ENCODE data around the gene ABR. TPM values are rescaled to one million over a fixed set of nuclear protein-coding genes. Genes with fewer than 3 reads are reported as not detected.

The ABR gene
- polyA plus RNA-seq, 3 donors, result 19.8 to 160 (median 26.0) TPM

GRCh38 chr17:1224330-1224729 is 44.5 kb upstream of the ABR start:
- Histone ChIP-seq H3K79me2 (ENCODE audit: insufficient read depth, low read length) (peaks cover 100% of the 10 kb centered on the region), H3K9me3 (replicated peaks in 1 of 2; ENCODE audit: control insufficient read depth in 1 of 2, insufficient read depth in 1 of 2, low read length in 2 of 2) (no peaks in the 10 kb centered on the region), H3K9ac (ENCODE audit: insufficient read depth, low read length, poor library complexity, severe bottlenecking) (no peak overlapping the region), H2AFZ (ENCODE audit: insufficient read depth, low read depth, low read length, poor library complexity, severe bottlenecking) (no peak overlapping the region), H4K20me1 (ENCODE audit: insufficient read depth, low read length) (peaks cover 91% of the 10 kb centered on the region), H3K27ac (ENCODE audit: low read depth in 1 of 2, low read length in 2 of 2) (no peak overlapping the region), H3K36me3 (replicated peaks in 1 of 2; ENCODE audit: control insufficient read depth in 1 of 2, insufficient read depth in 2 of 2, low read length in 2 of 2) (peaks cover 5 to 26% of the 10 kb centered on the region in 2 donors), H3K4me2 (replicated peaks; ENCODE audit: extremely low read depth, low read length, poor library complexity, severe bottlenecking) (no peak overlapping the region), H3K4me3 (replicated peaks in 1 of 3; ENCODE audit: low read depth in 2 of 3, low read length in 3 of 3) (no peak overlapping the region), H3K27me3 (ENCODE audit: control insufficient read depth in 2 of 2, insufficient read depth in 2 of 2, low read length in 2 of 2) (no peaks in the 10 kb centered on the region), H3K4me1 (ENCODE audit: control insufficient read depth in 1 of 2, insufficient read depth in 2 of 2, low read length in 2 of 2) (peaks cover 21 to 26% of the 10 kb centered on the region in 2 donors)
- TF ChIP-seq CTCF (IDR thresholded peaks at IDR 0.05), result no peak
- Mint-ChIP-seq H3K4me3 (no peak overlapping the region), H3K9me3 (peaks cover 0 to 4% (median 0%) of the 10 kb centered on the region in 7 donors), H3K36me3 (peaks cover 39 to 69% of the 10 kb centered on the region in 2 donors), H3K4me1 (peaks cover 44% of the 10 kb centered on the region), H3K27ac (peak overlapping the region in 4 of 7 donors; percentile 2 to 67 (median 24)), H3K27me3 (ENCODE audit: low read depth in 3 of 3) (peaks cover 0 to 4% (median 0%) of the 10 kb centered on the region in 3 donors)
- WGBS (ENCODE audit: insufficient coverage), result 89% methylated on average over 6 of the region's 7 CpGs
- DNase-seq, result no peak
- intact Hi-C loops (cut with micrococcal nuclease), result no loop called here

GRCh38 chr17:1223662-1224061 is 43.9 kb upstream of the ABR start:
- no peak overlapping the region for H3K27ac ChIP-seq (ENCODE audit: low read depth in 1 of 2, low read length in 2 of 2)
- no peaks in the 10 kb centered on the region for H3K27me3 ChIP-seq (ENCODE audit: control insufficient read depth in 2 of 2, insufficient read depth in 2 of 2, low read length in 2 of 2)
- Mint-ChIP-seq H3K36me3 (peaks cover 39 to 69% of the 10 kb centered on the region in 2 donors), H3K27me3 (ENCODE audit: low read depth in 3 of 3) (peaks cover 0 to 4% (median 0%) of the 10 kb centered on the region in 3 donors), H3K9me3 (peaks cover 0 to 4% (median 0%) of the 10 kb centered on the region in 7 donors), H3K4me3 (no peak overlapping the region), H3K4me1 (peaks cover 45% of the 10 kb centered on the region), H3K27ac (peak overlapping the region in 1 of 7 donors; percentile 16)
- no peak for TF ChIP-seq CTCF (IDR thresholded peaks at IDR 0.05)
- H3K4me1 ChIP-seq (ENCODE audit: control insufficient read depth in 1 of 2, insufficient read depth in 2 of 2, low read length in 2 of 2), result peaks cover 21 to 26% of the 10 kb centered on the region in 2 donors
- intact Hi-C loops (cut with micrococcal nuclease), result no loop called here
- no peak for DNase-seq
- peaks cover 97% of the 10 kb centered on the region for H4K20me1 ChIP-seq (ENCODE audit: insufficient read depth, low read length)
- no peak overlapping the region for H3K9ac ChIP-seq (ENCODE audit: insufficient read depth, low read length, poor library complexity, severe bottlenecking)
- peaks cover 5 to 26% of the 10 kb centered on the region in 2 donors for H3K36me3 ChIP-seq (replicated peaks in 1 of 2; ENCODE audit: control insufficient read depth in 1 of 2, insufficient read depth in 2 of 2, low read length in 2 of 2)
- no peak overlapping the region for H3K4me2 ChIP-seq (replicated peaks; ENCODE audit: extremely low read depth, low read length, poor library complexity, severe bottlenecking)
- H3K79me2 ChIP-seq (ENCODE audit: insufficient read depth, low read length), result peaks cover 100% of the 10 kb centered on the region
- no peaks in the 10 kb centered on the region for H3K9me3 ChIP-seq (replicated peaks in 1 of 2; ENCODE audit: control insufficient read depth in 1 of 2, insufficient read depth in 1 of 2, low read length in 2 of 2)
- no peak overlapping the region for H2AFZ ChIP-seq (ENCODE audit: insufficient read depth, low read depth, low read length, poor library complexity, severe bottlenecking)
- 93% methylated on average over 7 of the region's 14 CpGs for WGBS (ENCODE audit: insufficient coverage)
- no peak overlapping the region for H3K4me3 ChIP-seq (replicated peaks in 1 of 3; ENCODE audit: low read depth in 2 of 3, low read length in 3 of 3)
